Activated CD4-positive, alpha-beta T cell treated with anti-CD3 and anti-CD28 coated beads for 4 hours (primary cell): ENCODE measurements around the gene RAB44.

ENCODE experiments used
- DNase-seq, 2 donors: peaks; one replicate each; pipeline ENCODE4 v3.0.0-alpha.2; 2020

RAB44 gene

DNA sequence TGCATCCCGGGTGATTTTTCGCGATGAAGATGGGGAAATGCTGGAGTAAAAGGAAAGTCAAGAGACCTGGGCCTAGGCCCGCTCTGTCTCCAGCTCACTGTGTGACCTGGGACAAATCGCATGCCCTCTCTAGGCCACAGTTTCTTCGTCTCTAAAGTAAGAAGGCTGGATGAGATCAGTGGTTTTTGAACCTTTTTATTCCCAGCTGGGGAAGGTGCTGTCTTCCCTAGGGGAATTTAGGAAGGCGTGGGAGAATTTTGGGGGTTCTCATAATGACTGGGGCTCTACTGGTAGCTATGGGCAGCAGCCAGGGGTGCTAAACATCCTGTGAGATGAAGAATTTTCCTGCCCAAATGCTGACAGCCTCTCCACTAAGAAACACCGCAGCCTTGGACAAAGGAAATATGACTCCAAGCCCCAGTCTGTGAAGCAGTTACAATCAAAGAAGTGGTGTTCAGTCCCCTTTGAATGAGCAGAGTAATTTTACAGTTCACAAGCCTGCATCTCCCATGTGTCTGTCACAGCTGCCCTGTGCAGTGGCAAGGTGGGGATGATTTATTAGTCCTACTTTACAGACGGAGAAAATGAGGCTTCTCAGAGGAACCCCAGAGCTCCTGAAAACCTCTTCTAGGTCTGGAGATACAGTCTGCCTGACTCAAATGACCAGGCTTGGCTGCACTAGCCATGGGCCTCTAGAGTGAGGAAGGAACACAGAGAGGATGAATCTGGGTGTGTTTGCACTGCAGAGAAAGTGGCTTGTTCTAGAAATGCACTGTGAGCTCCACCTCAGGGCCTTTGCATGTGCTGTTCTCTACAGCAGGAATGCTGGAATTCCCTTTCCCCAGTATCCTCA is 57.2 kb downstream of the RAB44 start:
- no peak for DNase-seq

DNA sequence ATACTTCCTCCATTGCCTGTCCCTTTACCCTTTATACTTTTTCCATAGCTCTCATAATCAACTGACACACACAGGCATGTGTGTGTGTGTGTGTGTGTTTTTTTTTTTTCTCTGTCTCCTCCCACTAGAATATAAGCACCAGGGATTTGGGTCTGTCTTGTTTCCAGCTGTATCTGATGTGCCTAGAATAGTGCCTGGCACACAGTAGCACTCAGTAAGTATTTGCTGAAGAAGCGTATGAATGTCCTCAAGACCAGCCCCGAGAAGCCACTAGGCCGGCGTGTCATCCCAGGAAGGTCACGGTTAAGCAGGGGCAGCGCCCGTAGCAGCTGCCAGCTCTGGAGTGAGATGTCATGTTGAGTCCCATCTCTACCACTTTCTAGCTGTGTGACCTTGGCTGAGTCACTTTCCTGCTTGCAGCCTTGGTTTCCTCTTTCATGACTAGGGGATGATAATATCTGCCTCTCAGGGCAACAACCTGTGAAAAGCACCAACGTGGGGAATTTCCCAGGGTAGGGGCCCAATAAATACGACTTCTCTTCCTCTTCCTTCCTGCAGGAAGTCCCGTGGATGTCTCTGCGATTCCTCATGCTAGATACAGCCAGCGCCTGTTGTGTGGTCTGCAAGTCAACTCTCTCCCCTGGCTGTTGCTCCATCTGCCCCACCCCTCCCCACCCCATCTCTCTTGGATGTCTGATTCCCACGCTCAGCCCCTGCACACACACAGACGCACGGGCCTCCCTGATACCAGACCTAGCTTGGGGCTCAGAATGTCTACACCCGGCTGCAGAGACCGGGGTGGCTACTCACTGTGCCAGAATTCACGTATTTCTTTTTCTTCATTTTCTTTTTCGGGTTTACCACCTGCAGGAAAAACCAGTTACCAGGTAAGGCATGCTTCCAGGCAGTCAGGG is 58.1 kb downstream of the RAB44 start:
- peak; percentile 72 to 74 for DNase-seq

- no peak for DNase-seq
These were observed 59.2 kb downstream of the RAB44 start for GRCh38 chr6:36756786-36757185.

DNA sequence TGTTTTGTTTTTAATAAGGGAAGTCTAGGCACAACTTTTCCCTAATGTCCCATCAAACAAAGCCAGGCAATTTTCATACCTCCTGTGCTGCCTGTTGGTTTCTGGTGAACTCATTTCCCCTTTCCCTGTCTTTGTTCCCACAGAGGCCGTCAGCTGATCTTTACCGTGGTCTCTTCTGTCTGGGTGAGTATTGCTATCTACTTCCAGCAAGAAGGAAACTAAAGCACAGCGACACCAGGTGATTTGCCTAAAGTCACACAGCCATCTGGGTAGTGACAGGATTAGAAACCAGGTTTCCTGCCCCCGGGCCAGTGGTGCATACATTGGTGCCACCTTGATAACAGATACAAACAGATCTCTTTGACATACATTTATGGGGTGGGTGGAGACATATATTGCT is 59.6 kb downstream of the RAB44 start:
- DNase-seq = peak; percentile 29 to 39

- no peak for DNase-seq
These were observed 60.4 kb downstream of the RAB44 start for GRCh38 chr6:36757943-36758508.

DNA sequence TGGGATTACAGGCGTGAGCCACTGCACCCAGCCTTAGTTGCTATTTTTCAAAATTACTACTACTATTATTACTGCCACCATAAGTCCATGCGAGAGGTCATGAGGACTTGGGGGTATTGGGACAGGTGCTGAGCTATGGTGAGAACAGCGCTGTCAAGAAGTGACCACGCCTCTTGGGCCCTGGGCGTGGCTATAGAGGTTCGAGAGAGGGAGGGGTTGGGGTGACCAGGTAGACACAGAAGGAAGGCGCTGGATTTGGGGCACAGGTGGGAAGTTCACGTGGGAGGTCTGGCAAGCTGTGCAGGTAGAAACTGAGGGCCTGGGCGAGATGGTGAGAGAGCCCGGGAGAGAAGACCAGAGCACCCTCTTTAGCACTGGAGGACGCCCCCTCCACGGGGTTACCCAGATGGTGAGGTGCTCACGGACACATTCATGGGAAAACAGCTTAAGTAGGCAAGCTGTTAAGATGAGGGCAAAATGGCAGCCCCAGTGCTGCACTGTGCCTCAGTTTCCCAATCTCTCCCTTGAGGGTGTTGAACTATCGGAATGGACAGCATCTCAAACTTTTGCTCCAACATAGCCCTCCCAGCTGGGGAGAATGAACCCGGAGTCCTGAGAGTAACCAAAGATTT is 61.0 kb downstream of the RAB44 start:
- DNase-seq = no peak

- DNase-seq = peak; percentile 79 to 81
These were observed 61.6 kb downstream of the RAB44 start for GRCh38 chr6:36759148-36759759.

GRCh38 chr6:36760685-36761435 is 63.2 kb downstream of the RAB44 start:
- no peak for DNase-seq

- DNase-seq = no peak
These were observed 64.5 kb downstream of the RAB44 start for GRCh38 chr6:36762123-36762522.

- DNase-seq = no peak
These were observed 67.6 kb downstream of the RAB44 start for GRCh38 chr6:36765190-36765589.

DNA sequence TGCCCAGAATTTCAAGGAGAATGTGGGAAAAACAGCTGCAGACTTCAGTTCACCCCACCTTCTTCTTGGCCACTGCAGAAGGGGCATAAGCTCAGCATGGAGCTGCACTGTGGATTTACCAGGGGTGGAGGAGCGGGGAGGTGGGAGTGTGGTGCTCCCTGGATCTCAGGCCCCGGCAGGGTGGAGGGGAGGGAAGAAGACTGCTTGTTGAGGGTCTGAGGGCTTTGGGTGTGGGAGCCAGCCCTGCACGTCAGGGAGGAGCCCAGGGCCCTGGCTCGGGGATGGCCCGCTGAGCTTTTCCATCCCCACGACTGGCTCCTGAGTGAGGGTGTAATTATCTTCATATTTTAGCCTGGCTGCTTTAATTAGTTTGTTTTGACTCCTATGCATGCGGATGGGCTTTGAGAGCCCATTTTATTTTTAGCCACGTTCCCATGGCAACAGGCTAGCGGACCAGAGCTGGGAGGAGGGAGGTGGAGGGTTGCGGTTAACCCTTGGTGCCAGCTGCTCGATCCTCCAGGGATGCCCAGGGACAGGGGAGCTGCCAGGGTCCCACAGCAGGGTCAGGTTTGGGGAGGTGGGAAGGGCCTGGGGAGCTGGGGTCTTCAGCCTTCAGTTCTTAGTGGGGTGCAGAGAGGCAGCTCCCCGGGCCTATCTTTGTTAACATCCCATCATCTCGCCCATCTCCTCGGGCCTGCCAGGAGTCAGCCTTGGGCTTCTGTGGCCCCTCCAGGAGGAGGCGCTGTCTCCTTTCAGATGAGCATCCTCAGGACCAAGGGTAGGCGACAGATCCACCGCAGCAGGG is 68.2 kb downstream of the RAB44 start:
- peak; percentile 77 to 82 for DNase-seq

DNA sequence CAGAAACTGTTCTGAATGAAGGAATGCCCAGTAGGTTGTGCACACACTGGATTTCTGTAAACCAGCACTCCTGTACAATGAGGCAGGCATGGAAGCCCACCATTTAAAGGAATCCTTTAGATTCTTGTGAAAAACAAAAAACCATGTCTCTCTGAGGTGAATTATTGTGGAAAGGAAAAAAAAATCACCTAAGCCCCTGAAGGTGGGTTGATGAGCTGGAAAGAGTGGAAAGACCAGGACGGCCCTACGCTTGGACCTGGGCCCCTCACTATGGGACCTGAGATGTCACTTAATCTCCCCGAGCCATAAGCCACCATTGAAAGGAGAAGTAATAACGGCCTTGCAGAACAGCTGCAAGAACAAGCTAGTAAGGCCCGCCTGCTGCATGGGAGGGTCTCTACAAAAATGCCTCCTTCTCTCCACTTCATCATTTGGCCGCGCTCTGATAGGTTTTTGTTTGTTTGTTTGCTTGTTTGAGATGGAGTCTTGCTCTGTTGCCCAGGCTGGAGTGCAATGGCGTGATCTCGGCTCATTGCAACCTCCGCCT is 68.8 kb downstream of the RAB44 start:
- DNase-seq = no peak

DNA sequence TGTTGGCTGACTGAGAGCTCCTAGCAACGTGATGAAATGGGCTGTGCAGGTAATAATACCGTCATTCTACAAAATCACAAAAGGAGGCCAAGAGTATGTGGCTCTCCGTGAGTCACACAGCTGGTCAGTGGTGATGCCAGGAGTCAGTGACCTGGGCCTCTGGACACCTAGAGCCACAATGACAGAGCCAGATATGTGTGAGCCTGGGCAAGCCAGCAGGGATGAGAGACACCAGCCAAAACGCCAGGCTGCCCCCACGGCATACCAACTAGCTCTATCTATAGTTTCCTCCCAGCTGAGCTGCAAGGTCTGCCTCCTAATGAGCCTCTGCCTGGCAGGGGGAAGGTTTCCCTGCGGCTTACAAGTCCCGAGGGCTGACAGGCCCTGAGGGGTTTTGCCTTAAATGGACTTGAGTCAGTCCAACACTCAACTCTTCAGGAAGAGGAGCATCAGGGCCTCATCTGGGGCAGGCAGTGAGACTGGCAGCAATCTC is 71.6 kb downstream of the RAB44 start:
- no peak for DNase-seq

- peak in 1 of 2 donors; percentile 32 for DNase-seq
These were observed 72.3 kb downstream of the RAB44 start for GRCh38 chr6:36769676-36770499.

GRCh38 chr6:36771145-36771544 is 73.5 kb downstream of the RAB44 start:
- no peak for DNase-seq

DNA sequence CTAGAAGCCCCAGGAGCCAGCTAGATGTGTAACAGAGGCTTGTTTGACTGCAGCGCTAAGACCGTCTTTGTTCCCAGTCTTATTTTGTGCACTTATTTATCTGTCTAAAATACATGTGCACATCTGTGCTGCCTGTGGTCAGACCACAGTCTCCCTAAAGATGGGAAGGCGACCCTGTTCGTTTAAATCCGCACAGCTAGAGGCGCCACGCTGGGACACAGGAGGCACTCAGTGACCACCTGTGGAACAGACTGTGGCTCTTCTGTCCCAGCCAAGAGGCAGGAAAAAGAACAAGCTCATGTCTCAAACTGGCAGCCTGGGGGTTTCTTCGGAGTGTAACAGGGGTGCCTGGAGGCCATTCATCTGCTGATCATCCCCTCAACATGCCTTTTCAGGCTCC is 74.8 kb downstream of the RAB44 start:
- DNase-seq = no peak

- no peak for DNase-seq
These were observed 76.7 kb downstream of the RAB44 start for GRCh38 chr6:36774331-36774730.

GRCh38 chr6:36776167-36776566 is 78.5 kb downstream of the RAB44 start:
- DNase-seq = no peak

GRCh38 chr6:36777801-36778200 is 80.2 kb downstream of the RAB44 start:
- no peak for DNase-seq
